Effector memory CD8-positive, alpha-beta T cell (primary cell): ENCODE data around the gene MED26.

Source experiments
- ATAC-seq: fragments of 150-1000 bp; cut with Tn5 transposase; replicated peaks from 2 replicates; pipeline ENCODE4 v1.10.0; 2021; ENCODE audit warnings: mild to moderate bottlenecking, moderate library complexity
- DNase-seq, 3 experiments: peaks; one replicate each; pipeline ENCODE4 v3.0.0; 2021
- H3K27ac Mint-ChIP-seq, 2 donors: one replicate each; pipeline ENCODE4 v1.8.0; 2022; ENCODE audit warnings: mild to moderate bottlenecking in 2 of 2, mixed read lengths in 2 of 2, moderate library complexity in 2 of 2
- H3K27me3 Mint-ChIP-seq, 2 donors: one replicate each; pipeline ENCODE4 v1.8.0; 2022; ENCODE audit warnings: mixed read lengths in 2 of 2
- H3K36me3 Mint-ChIP-seq: one replicate; pipeline ENCODE4 v1.8.0; 2022; ENCODE audit warnings: mild to moderate bottlenecking, moderate library complexity, mixed read lengths; ENCODE audit not compliant: insufficient read depth
- H3K4me1 Mint-ChIP-seq, 2 donors: one replicate each; pipeline ENCODE4 v1.8.0; 2022; ENCODE audit warnings: low read depth in 2 of 2, mixed read lengths in 2 of 2
- H3K4me3 Mint-ChIP-seq, 2 donors: one replicate each; pipeline ENCODE4 v1.8.0; 2022; ENCODE audit warnings: mild to moderate bottlenecking in 2 of 2, mixed read lengths in 2 of 2, moderate library complexity in 2 of 2
- H3K9me3 Mint-ChIP-seq, 2 donors: one replicate each; pipeline ENCODE4 v1.8.0; 2022; ENCODE audit warnings: mixed read lengths in 2 of 2

The MED26 gene

DNA sequence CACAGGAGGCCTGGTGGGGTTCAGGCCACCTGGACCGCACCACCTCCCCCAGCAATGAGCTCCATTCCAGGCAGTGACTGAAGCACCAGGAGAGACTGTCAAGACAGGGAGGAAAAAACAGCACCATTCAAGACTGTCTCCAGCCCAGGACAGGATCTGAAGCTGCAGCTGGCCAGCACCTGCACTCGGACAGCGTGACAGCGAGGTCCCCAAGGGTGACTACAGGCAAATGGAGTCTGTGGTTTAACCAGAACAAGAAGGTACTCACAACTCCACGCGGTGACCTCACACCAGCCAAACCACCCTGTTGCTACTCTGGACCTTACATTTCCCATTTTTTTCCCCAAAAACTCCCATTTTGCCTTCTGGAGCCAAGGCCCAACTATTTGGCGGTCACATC lies 9.8 kb downstream of the MED26 start:
- Mint-ChIP-seq H3K27me3 (no peaks in the 10 kb centered on the region), H3K4me3 (no peak overlapping the region), H3K27ac (peak overlapping the region; percentile 53 to 83)

DNA sequence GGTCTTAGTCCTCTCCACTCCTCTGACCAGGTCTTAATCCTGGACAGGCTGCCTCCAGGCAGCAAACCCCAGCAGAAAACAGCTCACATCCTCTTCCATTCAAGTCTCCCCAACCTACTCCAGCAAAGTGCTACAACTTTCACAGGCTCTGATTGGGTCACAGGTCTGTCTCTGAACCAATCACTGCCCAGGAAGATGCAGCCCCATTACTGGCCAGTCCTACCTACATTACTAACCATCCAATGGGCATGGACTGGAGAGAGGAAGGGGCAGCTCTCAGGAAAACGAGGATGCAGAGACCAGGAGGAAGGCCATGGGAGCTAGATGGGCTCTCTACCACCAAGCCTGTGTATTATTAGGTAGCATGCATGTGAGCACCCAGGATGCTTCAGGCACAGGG lies 12.2 kb downstream of the MED26 start:
- ATAC-seq (peak; percentile 22), DNase-seq (no peak)
- no peaks in the 10 kb centered on the region for H3K27me3 Mint-ChIP-seq
- H3K27ac Mint-ChIP-seq = peak overlapping the region; percentile 36 to 72
- H3K36me3 Mint-ChIP-seq = peaks cover 17% of the 10 kb centered on the region
- H3K4me1 Mint-ChIP-seq = peaks cover 63 to 77% of the 10 kb centered on the region in 2 donors
- H3K4me3 Mint-ChIP-seq = peak overlapping the region in 1 of 2 donors; percentile 21
- no peaks in the 10 kb centered on the region for H3K9me3 Mint-ChIP-seq

More for the DNA sequence above, 9.8 kb downstream of the MED26 start:
- ATAC-seq (no peak), DNase-seq (no peak)
- no peaks in the 10 kb centered on the region for H3K9me3 Mint-ChIP-seq
- H3K4me1 Mint-ChIP-seq = peaks cover 74% of the 10 kb centered on the region in 2 donors
- peaks cover 17% of the 10 kb centered on the region for H3K36me3 Mint-ChIP-seq

DNA sequence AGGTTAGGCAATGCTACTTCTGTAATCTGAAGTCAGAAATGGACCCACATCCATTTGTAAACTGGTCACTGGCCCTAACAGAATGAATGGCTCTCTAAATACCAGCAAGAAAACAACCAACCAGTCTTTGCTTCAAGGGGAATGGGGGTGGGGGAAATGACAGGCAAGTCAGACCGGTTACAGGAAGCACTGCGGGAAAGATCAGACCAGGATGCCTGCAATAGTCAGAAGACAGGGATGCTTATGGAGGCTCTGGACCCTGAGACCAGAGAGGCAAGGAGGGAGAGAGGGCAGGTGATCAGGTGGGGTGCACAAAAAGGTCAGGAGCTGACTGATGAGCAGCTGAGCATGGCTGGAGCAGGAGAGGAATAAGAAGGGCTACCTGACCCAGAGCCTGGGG lies 13.1 kb downstream of the MED26 start:
- Mint-ChIP-seq H3K27me3 (no peaks in the 10 kb centered on the region), H3K4me1 (peaks cover 61 to 74% of the 10 kb centered on the region in 2 donors), H3K36me3 (peaks cover 20% of the 10 kb centered on the region), H3K27ac (peak overlapping the region; percentile 36 to 72), H3K9me3 (no peaks in the 10 kb centered on the region), H3K4me3 (peak overlapping the region in 1 of 2 donors; percentile 21)
- ATAC-seq = no peak
- no peak for DNase-seq

DNA sequence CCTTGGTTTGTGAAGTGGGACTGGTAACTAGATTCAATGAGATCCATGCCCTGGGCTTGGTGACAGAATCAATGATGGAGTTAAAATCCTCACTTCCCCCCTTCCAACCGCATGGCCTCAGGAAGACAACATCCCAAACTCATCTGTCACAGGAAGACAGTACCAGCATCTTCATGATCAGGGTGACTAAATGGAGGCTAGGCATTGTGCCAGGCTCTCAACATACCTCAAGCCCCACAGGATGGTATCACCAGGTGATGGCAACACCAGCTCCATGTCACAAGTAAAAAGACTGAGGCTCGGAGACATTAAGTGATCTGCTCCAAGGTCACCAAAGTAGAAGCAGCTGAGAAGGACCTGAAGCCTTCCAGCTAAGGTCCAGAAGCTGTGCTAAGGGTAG lies 14.2 kb downstream of the MED26 start:
- H3K36me3 Mint-ChIP-seq = peaks cover 20% of the 10 kb centered on the region
- H3K4me1 Mint-ChIP-seq = peaks cover 51 to 65% of the 10 kb centered on the region in 2 donors
- no peaks in the 10 kb centered on the region for H3K9me3 Mint-ChIP-seq
- H3K4me3 Mint-ChIP-seq = no peak overlapping the region
- DNase-seq = no peak
- H3K27ac Mint-ChIP-seq = peak overlapping the region in 1 of 2 donors; percentile 59
- no peak for ATAC-seq
- no peaks in the 10 kb centered on the region for H3K27me3 Mint-ChIP-seq

DNA sequence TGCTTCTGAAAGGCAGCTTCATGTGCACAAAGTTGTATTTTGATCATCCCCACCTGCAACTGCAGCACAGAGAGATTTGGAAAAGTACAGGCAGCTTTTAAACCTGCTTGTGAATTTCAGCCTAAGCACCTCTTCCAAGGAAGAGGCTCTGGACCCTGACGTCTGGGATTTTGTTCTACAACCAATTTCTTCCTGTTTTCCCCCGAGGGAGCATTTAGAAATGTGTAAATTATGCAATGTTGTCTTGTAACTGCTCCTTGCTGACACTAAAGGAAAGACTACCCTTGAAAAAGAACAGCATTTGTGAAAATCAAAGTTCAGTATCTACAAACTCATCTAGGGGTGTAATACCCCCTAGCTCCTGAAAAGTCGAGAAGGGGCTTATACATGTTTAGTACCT lies 15.4 kb downstream of the MED26 start:
- peaks cover 48 to 64% of the 10 kb centered on the region in 2 donors for H3K4me1 Mint-ChIP-seq
- H3K27me3 Mint-ChIP-seq = no peaks in the 10 kb centered on the region
- no peak overlapping the region for H3K27ac Mint-ChIP-seq
- H3K36me3 Mint-ChIP-seq = peaks cover 26% of the 10 kb centered on the region
- DNase-seq (no peak), ATAC-seq (no peak)
- no peak overlapping the region for H3K4me3 Mint-ChIP-seq
- no peaks in the 10 kb centered on the region for H3K9me3 Mint-ChIP-seq

DNA sequence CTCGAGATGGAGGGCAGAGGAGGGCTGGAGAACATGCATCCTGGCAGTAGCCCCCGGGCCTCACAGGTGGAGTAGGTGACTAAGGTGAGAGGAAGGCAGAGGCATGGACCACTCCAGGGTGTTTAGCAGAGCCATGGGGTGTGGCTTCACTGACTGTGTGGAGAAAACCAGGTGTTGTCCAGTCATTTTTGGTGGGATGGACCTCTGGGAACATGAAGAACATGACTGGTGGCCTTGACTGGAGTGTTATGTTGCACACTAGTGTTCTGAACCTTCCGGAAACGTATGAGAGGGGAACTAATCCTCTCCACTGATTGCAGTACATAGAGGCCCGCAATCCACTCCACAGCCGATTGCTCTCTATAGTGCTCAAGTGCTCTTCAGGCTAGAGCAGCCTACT lies 16.9 kb downstream of the MED26 start:
- peaks cover 31% of the 10 kb centered on the region for H3K36me3 Mint-ChIP-seq
- no peak for DNase-seq
- no peak for ATAC-seq
- peaks cover 33 to 51% of the 10 kb centered on the region in 2 donors for H3K4me1 Mint-ChIP-seq
- H3K27me3 Mint-ChIP-seq = no peaks in the 10 kb centered on the region
- no peaks in the 10 kb centered on the region for H3K9me3 Mint-ChIP-seq
- H3K27ac Mint-ChIP-seq = peak overlapping the region in 1 of 2 donors; percentile 54
- no peak overlapping the region for H3K4me3 Mint-ChIP-seq

DNA sequence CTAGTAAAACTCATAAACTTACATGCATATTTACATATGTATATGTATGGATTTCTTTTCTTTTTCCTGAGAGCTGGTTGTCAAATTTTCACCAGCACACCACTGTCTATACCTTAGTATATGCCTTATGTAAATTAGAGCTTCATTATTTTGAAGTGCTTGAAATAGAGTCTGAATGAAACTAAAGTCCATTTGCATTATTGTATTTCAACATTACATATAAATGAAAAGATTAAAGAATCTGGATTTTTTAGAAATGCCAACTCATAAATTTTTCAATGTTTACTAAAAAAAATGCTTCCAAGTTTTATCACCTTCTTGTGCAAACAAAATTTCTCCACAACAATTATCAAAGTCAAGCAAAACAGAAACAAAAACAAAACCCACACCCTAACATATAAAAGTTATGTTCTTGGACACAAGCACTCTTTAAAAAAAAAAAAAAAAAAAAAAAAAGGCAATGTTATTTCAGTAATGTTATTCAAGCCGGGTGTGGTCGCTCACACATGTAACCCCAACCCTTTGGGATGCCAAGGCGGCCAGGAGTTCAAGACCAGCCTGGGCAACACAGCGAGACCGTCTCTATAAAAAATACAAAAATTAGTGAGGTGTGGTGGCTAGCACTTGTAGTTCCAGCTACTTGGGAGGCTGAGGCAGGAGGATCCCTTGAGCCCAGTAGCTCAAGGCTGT lies 18.3 kb downstream of the MED26 start:
- Mint-ChIP-seq H3K36me3 (peaks cover 32% of the 10 kb centered on the region), H3K27ac (no peak overlapping the region), H3K9me3 (no peaks in the 10 kb centered on the region), H3K4me3 (no peak overlapping the region), H3K4me1 (peaks cover 33 to 46% of the 10 kb centered on the region in 2 donors), H3K27me3 (no peaks in the 10 kb centered on the region)
- no peak for DNase-seq
- no peak for ATAC-seq

DNA sequence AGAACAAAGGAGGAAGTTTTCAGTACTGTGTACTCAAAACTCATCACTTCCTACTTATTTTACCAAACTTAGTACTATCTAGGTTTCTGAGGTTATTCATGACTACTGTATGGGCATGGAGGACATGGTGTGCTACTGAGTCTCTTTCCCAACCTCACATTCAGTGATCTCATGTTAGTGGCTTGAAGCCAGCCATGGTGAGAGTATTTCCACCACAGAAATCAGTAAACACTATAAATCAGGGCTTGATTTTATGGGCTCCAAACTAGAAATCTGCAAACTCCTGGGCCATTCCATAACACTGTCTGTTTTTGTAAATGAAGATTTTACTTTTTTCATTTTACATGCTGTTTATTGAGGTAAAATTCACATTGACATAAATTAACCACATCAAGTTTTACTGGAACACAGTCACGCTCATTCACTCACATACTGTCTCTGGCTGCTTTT lies 19.7 kb downstream of the MED26 start:
- peak; percentile 35 for ATAC-seq
- DNase-seq = no peak
- H3K27me3 Mint-ChIP-seq = no peaks in the 10 kb centered on the region
- peaks cover 37 to 47% of the 10 kb centered on the region in 2 donors for H3K4me1 Mint-ChIP-seq
- H3K27ac Mint-ChIP-seq = peak overlapping the region in 1 of 2 donors; percentile 13
- H3K36me3 Mint-ChIP-seq = peaks cover 26% of the 10 kb centered on the region
- no peaks in the 10 kb centered on the region for H3K9me3 Mint-ChIP-seq
- no peak overlapping the region for H3K4me3 Mint-ChIP-seq

DNA sequence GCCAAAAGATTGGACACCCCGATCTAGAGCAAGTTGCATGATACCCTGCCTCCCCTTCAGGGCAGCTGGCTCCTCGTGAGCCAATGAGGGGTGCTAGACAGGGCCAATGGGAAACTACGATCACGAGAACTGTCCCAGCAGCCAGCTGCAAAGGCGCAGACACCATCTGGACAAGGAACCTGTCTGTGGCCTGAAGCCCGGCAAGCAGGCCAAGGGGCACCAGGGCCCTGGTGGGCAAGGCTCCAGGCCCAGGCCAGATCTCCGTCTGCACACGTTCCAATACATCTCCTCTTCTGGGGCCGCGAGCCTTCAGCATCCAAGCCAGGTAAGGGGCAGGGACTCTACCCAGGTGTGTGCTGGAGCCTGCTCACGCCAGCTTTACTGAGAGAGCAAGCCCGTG lies 20.2 kb downstream of the MED26 start:
- no peaks in the 10 kb centered on the region for H3K9me3 Mint-ChIP-seq
- DNase-seq (no peak), ATAC-seq (no peak)
- peaks cover 25% of the 10 kb centered on the region for H3K36me3 Mint-ChIP-seq
- peaks cover 37 to 46% of the 10 kb centered on the region in 2 donors for H3K4me1 Mint-ChIP-seq
- no peaks in the 10 kb centered on the region for H3K27me3 Mint-ChIP-seq
- H3K27ac Mint-ChIP-seq = peak overlapping the region in 1 of 2 donors; percentile 13
- no peak overlapping the region for H3K4me3 Mint-ChIP-seq

DNA sequence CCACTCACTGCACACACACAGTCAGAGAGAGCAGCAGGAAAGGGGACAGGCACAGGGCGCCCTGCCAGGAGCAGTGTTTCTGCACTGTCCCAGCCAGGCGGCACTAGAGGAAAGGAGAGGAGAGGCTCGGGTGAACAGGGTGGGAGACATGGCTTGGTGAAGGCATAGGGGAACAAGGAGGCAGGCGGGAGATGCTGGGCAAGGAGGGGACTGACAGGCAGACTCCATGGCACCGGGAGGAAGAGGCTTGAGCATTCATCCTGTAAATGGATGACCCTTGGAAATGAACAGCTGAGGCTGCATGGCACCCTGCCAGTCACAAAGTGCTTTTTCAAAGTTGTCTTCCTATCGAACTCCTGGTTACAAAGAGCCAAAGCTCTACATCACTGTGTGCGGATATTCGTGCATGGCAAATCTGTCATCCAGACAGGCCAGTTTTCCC lies 22.4 kb downstream of the MED26 start:
- ATAC-seq = no peak
- DNase-seq = no peak
- peaks cover 28% of the 10 kb centered on the region for H3K36me3 Mint-ChIP-seq
- H3K27me3 Mint-ChIP-seq = no peaks in the 10 kb centered on the region
- H3K4me1 Mint-ChIP-seq = peaks cover 37 to 38% of the 10 kb centered on the region in 2 donors
- peak overlapping the region in 1 of 2 donors; percentile 33 for H3K4me3 Mint-ChIP-seq
- H3K9me3 Mint-ChIP-seq = no peaks in the 10 kb centered on the region
- H3K27ac Mint-ChIP-seq = peak overlapping the region in 1 of 2 donors; percentile 59

DNA sequence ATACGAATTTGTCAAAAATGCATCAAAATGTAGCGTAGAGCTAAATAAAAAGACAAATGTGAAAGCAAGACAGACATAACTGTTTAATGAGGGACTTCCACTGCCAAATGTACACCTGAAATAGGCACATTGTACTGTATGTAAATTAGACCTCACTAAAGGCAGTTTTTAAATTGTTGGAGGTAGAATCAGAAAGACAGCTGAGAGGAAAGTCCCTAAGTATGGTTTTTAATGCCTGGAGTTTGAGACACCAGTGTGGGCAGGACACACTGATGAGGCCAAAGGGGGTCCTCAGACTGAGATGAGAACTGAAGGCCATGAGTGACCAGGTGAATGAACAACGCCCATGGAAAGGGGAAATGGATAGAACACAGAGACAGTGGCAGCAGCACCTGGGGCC lies 22.9 kb downstream of the MED26 start:
- H3K27me3 Mint-ChIP-seq = no peaks in the 10 kb centered on the region
- peak overlapping the region in 1 of 2 donors; percentile 59 for H3K27ac Mint-ChIP-seq
- ATAC-seq (no peak), DNase-seq (no peak)
- H3K36me3 Mint-ChIP-seq = peaks cover 27% of the 10 kb centered on the region
- H3K4me3 Mint-ChIP-seq = peak overlapping the region in 1 of 2 donors; percentile 33
- H3K4me1 Mint-ChIP-seq = peaks cover 39 to 40% of the 10 kb centered on the region in 2 donors
- no peaks in the 10 kb centered on the region for H3K9me3 Mint-ChIP-seq

DNA sequence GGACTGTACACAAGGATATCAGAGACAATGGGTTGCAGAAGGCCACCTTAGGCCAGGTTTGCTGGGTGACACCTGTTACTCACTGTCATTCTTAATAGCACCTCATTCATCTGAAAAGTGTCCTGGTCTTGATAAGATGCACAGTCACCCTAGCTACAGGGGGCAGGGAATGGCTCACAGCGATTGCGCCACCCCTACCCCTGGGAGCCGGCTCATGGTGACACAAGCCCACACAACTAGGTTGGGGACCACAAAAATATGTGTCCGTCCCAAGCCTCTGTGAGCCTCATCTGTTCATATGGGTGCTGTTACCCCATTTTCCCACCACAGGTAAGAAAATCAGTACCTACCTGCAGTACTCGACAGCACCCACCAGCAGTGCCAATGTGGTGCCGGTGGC lies 23.4 kb downstream of the MED26 start:
- Mint-ChIP-seq H3K4me3 (no peak overlapping the region), H3K9me3 (no peaks in the 10 kb centered on the region), H3K27me3 (no peaks in the 10 kb centered on the region), H3K27ac (peak overlapping the region in 1 of 2 donors; percentile 59), H3K36me3 (peaks cover 29% of the 10 kb centered on the region), H3K4me1 (peaks cover 41 to 42% of the 10 kb centered on the region in 2 donors)
- DNase-seq (no peak), ATAC-seq (no peak)

DNA sequence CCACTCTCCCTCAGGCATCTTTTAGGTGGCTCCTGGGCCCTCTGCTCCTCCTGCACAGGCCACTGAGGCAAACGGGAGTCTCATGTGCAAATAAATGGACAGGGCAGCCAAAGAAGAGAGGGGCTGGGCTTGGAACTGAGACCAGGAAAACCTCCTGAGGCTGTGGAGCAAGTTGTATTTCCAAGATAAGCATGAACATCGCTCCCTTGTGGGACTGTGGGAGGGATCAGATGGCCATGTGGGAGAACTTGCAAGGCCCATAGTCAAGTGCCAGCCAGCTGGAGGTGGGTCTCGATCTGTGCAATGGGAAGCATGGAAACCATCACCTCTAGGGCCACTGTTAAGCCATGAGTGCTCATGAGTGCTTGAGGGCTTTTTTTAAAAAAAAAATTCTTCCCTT lies 24.9 kb downstream of the MED26 start:
- no peak for ATAC-seq
- Mint-ChIP-seq H3K4me1 (peaks cover 39 to 43% of the 10 kb centered on the region in 2 donors), H3K36me3 (peaks cover 27% of the 10 kb centered on the region), H3K4me3 (no peak overlapping the region), H3K27me3 (no peaks in the 10 kb centered on the region), H3K27ac (peak overlapping the region in 1 of 2 donors; percentile 23), H3K9me3 (no peaks in the 10 kb centered on the region)
- DNase-seq = no peak

DNA sequence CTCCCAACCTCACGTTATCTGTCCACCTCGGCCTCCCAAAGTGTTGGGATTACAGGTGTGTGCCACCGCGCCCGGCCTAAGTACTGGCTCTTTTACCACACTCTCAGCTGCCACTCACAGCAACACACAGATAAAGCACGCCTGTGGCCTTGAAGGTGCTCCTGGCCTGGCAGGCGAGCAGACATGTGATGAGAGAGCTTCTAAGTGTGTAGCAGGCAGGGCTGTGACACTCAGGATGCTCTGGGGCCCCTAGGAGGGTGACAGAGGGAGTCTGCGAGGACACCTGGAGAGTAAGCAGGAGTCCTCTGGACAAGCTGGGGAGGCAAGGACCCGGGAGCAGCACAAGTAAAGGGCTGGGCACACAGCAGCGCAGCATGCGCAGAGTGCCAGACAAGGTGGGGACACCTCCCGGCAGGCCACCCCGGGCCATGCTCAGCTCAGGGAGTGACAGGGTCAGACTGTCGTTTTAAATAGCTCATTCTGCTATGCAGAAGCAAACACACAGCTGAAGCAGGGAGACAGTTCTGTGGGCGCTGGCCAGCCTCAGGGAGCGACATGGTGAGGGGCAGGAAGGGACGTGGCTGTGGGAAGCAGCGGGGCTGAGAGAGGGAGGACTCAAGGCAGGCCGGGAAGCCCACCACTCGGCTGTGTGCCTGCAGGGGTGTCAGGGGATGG lies 26.5 kb downstream of the MED26 start:
- DNase-seq (no peak), ATAC-seq (no peak)
- Mint-ChIP-seq H3K4me1 (peaks cover 40 to 45% of the 10 kb centered on the region in 2 donors), H3K36me3 (peaks cover 23% of the 10 kb centered on the region), H3K9me3 (no peaks in the 10 kb centered on the region), H3K27me3 (no peaks in the 10 kb centered on the region), H3K4me3 (no peak overlapping the region), H3K27ac (peak overlapping the region in 1 of 2 donors; percentile 69)
